Fibroblast of lung (primary cell): ENCODE data around the gene GTF2H1. TPM values are rescaled to one million over a fixed set of nuclear protein-coding genes. Genes with fewer than 3 reads are reported as not detected.
"Not testable (repeated sequence)": the region's sequence is repeated elsewhere in the genome, so short reads cannot be mapped to it uniquely, and the experiment has no call there.

ENCODE experiments used
- DNase-seq, 2 donors: peaks; one replicate each; pipeline versions ENCODE4 v3.0.0 to v3.0.0-alpha.2; 2010; ENCODE audit warnings: low read depth in 2 of 2
- H2AFZ ChIP-seq: 2 replicates; pipeline ENCODE4 v1.5.1; 2012; ENCODE audit warnings: low read length, control low read depth, inconsistent platforms
- H3K27ac ChIP-seq: 2 replicates; pipeline ENCODE4 v1.5.1; 2011; ENCODE audit warnings: low read length, control low read depth; ENCODE audit not compliant: insufficient read depth
- H3K27me3 ChIP-seq: 2 replicates; pipeline ENCODE4 v1.5.1; 2011; ENCODE audit warnings: mild to moderate bottlenecking, low read length; ENCODE audit not compliant: control insufficient read depth, insufficient read depth
- H3K36me3 ChIP-seq: 2 replicates; pipeline ENCODE4 v1.5.1; 2011; ENCODE audit warnings: low read length; ENCODE audit not compliant: control insufficient read depth, insufficient read depth
- H3K4me1 ChIP-seq: 2 replicates; pipeline ENCODE4 v1.5.1; 2011; ENCODE audit warnings: low read length; ENCODE audit not compliant: control insufficient read depth, insufficient read depth; ENCODE audit errors: extremely low read depth
- H3K4me2 ChIP-seq: 2 replicates; pipeline ENCODE4 v1.5.1; 2011; ENCODE audit warnings: low read length, control low read depth; ENCODE audit not compliant: insufficient read depth; ENCODE audit errors: extremely low read depth
- H3K4me3 ChIP-seq, 4 experiments: fragments of 200-600 bp in 1 of 4; sonication (generic) in 1 of 4; replicated peaks in 1 of 4; 2 replicates each; pipeline ENCODE4 v1.5.1; 2011 to 2016; ENCODE audit warnings: low read length in 4 of 4, low read depth in 3 of 4, mild to moderate bottlenecking in 3 of 4, control low read depth in 2 of 4, inconsistent platforms in 1 of 4, mixed read lengths in 1 of 4; ENCODE audit not compliant: insufficient read depth in 1 of 4; ENCODE audit errors: control extremely low read depth in 1 of 4
- H3K79me2 ChIP-seq: 2 replicates; pipeline ENCODE4 v1.5.1; 2012; ENCODE audit warnings: mild to moderate bottlenecking, low read length, inconsistent platforms; ENCODE audit not compliant: control insufficient read depth, insufficient read depth
- H3K9ac ChIP-seq: 2 replicates; pipeline ENCODE4 v1.5.1; 2011; ENCODE audit warnings: mild to moderate bottlenecking, low read length, control low read depth; ENCODE audit not compliant: insufficient read depth
- H3K9me3 ChIP-seq: 2 replicates; pipeline ENCODE4 v1.5.1; 2012; ENCODE audit warnings: low read depth, low read length; ENCODE audit not compliant: control insufficient read depth, insufficient read depth
- H4K20me1 ChIP-seq: 2 replicates; pipeline ENCODE4 v1.5.1; 2011; ENCODE audit warnings: low read length; ENCODE audit not compliant: control insufficient read depth, insufficient read depth; ENCODE audit errors: extremely low read depth
- CTCF ChIP-seq, 2 donors: IDR thresholded peaks in 1 of 2; conservative IDR thresholded peaks in 1 of 2; 1 replicate in 1 of 2; 2 replicates in 1 of 2; pipeline ENCODE4 v1.5.1; 2011 to 2012; ENCODE audit warnings: low read length in 2 of 2, control low read depth in 1 of 2, inconsistent platforms in 1 of 2, low read depth in 1 of 2, mild to moderate bottlenecking in 1 of 2
- EZH2 ChIP-seq: IDR thresholded peaks from 2 replicates; pipeline ENCODE4 v1.5.1; 2012; ENCODE audit warnings: low read length, control low read depth, mild to moderate bottlenecking; ENCODE audit errors: missing control alignments
- polyA plus RNA-seq, 2 donors: library from polyadenylated mRNA; depleted of rRNA in 1 of 2; stranded (reverse) in 1 of 2; unstranded in 1 of 2; fragments of >200 nt; gene quantifications; 2 replicates each; pipeline ENCODE4 v1.2.1, GENCODE V29; 2011 to 2012; ENCODE audit warnings: missing spikeins in 1 of 2
- total RNA-seq: library from RNA; depleted of rRNA; stranded (reverse); fragments of >200 nt; gene quantifications from 2 replicates; pipeline ENCODE4 v1.2.1, GENCODE V29; 2014

Gene GTF2H1
- total and polyA plus RNA-seq, 2 donors (not counting 1 experiment from before 2014, with no cell fraction given) = 56.1 to 63.6 TPM

GRCh38 chr11:18320617-18321016, 1.8 kb upstream of the GTF2H1 start:
- Histone ChIP-seq H3K9me3 (no peaks in the 10 kb centered on the region), H3K36me3 (no peaks in the 10 kb centered on the region), H3K27me3 (no peaks in the 10 kb centered on the region), H3K4me3 (peak overlapping the region; percentile 71 to 100 (median 86)), H2AFZ (no peak overlapping the region), H3K27ac (no peak overlapping the region), H3K4me1 (peaks cover 7% of the 10 kb centered on the region), H3K4me2 (peak overlapping the region; percentile 80), H4K20me1 (no peaks in the 10 kb centered on the region), H3K79me2 (peaks cover 58% of the 10 kb centered on the region), H3K9ac (no peak overlapping the region)
- no peak for DNase-seq
- TF ChIP-seq CTCF (conservative IDR thresholded peaks at IDR 0.05 in 1 of 2, IDR thresholded peaks at IDR 0.05 in 1 of 2; ENCODE audit: low read depth in 1 of 2, low read length in 2 of 2) (no peak), EZH2 (no peak)

GRCh38 chr11:18321578-18321968, 794 bp upstream of the GTF2H1 start:
- peaks cover 66% of the 10 kb centered on the region for H3K79me2 ChIP-seq
- H3K27ac ChIP-seq = peak overlapping the region; percentile 100
- peak overlapping the region; percentile 71 to 100 (median 86) for H3K4me3 ChIP-seq
- peak overlapping the region; percentile 80 for H3K4me2 ChIP-seq
- no peaks in the 10 kb centered on the region for H4K20me1 ChIP-seq
- H3K4me1 ChIP-seq = peaks cover 7% of the 10 kb centered on the region
- no peak for TF ChIP-seq EZH2
- no peak for TF ChIP-seq CTCF (conservative IDR thresholded peaks at IDR 0.05 in 1 of 2, IDR thresholded peaks at IDR 0.05 in 1 of 2; ENCODE audit: low read depth in 1 of 2, low read length in 2 of 2)
- H3K9me3 ChIP-seq = no peaks in the 10 kb centered on the region
- H3K36me3 ChIP-seq = no peaks in the 10 kb centered on the region
- no peaks in the 10 kb centered on the region for H3K27me3 ChIP-seq
- peak overlapping the region; percentile 100 for H3K9ac ChIP-seq
- DNase-seq = peak in 1 of 2 donors; percentile 5
- H2AFZ ChIP-seq = peak overlapping the region; percentile 80

GRCh38 chr11:18322818-18323570, 627 bp downstream of the GTF2H1 start:
- Histone ChIP-seq H3K27ac (peak overlapping the region; percentile 100), H3K27me3 (no peaks in the 10 kb centered on the region), H2AFZ (peak overlapping the region; percentile 6), H3K4me1 (peaks cover 7% of the 10 kb centered on the region), H3K9ac (peak overlapping the region; percentile 100), H3K79me2 (peaks cover 72% of the 10 kb centered on the region), H3K4me3 (peak overlapping the region; percentile 71 to 100 (median 86)), H3K36me3 (no peaks in the 10 kb centered on the region), H3K4me2 (peak overlapping the region; percentile 81), H3K9me3 (no peaks in the 10 kb centered on the region), H4K20me1 (no peaks in the 10 kb centered on the region)
- DNase-seq = peak in 1 of 2 donors; percentile 20
- TF ChIP-seq CTCF (conservative IDR thresholded peaks at IDR 0.05 in 1 of 2, IDR thresholded peaks at IDR 0.05 in 1 of 2; ENCODE audit: low read depth in 1 of 2, low read length in 2 of 2) (no peak), EZH2 (no peak)

GRCh38 chr11:18323881-18324280, 1.5 kb downstream of the GTF2H1 start:
- Histone ChIP-seq H3K4me2 (peak overlapping the region; percentile 81), H3K4me3 (peak overlapping the region; percentile 19 to 100 (median 83)), H3K79me2 (peaks cover 66% of the 10 kb centered on the region), H3K27ac (peak overlapping the region; percentile 7)
- not testable (repeated sequence) for H3K27me3 ChIP-seq, H3K4me1 ChIP-seq, H2AFZ ChIP-seq, H3K9ac ChIP-seq, H3K9me3 ChIP-seq, DNase-seq, H3K36me3 ChIP-seq, H4K20me1 ChIP-seq
